ENCODE data around the gene SEMA3A. TPM values are rescaled to one million over a fixed set of nuclear protein-coding genes. Genes with fewer than 3 reads are reported as not detected.

SEMA3A gene
- total RNA-seq, 1 donor from 2014 or later = 77.1 TPM

GRCh38 chr7:84181628-84182027 is 13.0 kb downstream of the SEMA3A start:
- peaks cover 15% of the 10 kb centered on the region for H3K4me1 Mint-ChIP-seq (ENCODE audit: unreplicated experiment)
- H3K27ac Mint-ChIP-seq = no peak overlapping the region
- H3K36me3 Mint-ChIP-seq = peaks cover 16% of the 10 kb centered on the region
- DNase-seq (ENCODE audit: extremely low spot score, unreplicated experiment) = no peak
- no peak overlapping the region for H3K4me3 Mint-ChIP-seq
- peaks cover 7% of the 10 kb centered on the region for H3K9me3 Mint-ChIP-seq
- TF ChIP-seq, protein P1, sequence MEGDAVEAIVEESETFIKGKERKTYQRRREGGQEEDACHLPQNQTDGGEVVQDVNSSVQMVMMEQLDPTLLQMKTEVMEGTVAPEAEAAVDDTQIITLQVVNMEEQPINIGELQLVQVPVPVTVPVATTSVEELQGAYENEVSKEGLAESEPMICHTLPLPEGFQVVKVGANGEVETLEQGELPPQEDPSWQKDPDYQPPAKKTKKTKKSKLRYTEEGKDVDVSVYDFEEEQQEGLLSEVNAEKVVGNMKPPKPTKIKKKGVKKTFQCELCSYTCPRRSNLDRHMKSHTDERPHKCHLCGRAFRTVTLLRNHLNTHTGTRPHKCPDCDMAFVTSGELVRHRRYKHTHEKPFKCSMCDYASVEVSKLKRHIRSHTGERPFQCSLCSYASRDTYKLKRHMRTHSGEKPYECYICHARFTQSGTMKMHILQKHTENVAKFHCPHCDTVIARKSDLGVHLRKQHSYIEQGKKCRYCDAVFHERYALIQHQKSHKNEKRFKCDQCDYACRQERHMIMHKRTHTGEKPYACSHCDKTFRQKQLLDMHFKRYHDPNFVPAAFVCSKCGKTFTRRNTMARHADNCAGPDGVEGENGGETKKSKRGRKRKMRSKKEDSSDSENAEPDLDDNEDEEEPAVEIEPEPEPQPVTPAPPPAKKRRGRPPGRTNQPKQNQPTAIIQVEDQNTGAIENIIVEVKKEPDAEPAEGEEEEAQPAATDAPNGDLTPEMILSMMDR (conservative IDR thresholded peaks at IDR 0.05) = no peak
- no peaks in the 10 kb centered on the region for H3K27me3 Mint-ChIP-seq

- H3K36me3 Mint-ChIP-seq = peaks cover 13% of the 10 kb centered on the region
- TF ChIP-seq, protein P1 (conservative IDR thresholded peaks at IDR 0.05) = no peak
- H3K4me3 Mint-ChIP-seq = no peak overlapping the region
- no peak overlapping the region for H3K27ac Mint-ChIP-seq
- H3K9me3 Mint-ChIP-seq = no peaks in the 10 kb centered on the region
- DNase-seq (ENCODE audit: extremely low spot score, unreplicated experiment) = no peak
- peaks cover 5% of the 10 kb centered on the region for H3K4me1 Mint-ChIP-seq (ENCODE audit: unreplicated experiment)
- no peaks in the 10 kb centered on the region for H3K27me3 Mint-ChIP-seq
These were observed 16.7 kb downstream of the SEMA3A start for GRCh38 chr7:84177758-84178412.

DNA sequence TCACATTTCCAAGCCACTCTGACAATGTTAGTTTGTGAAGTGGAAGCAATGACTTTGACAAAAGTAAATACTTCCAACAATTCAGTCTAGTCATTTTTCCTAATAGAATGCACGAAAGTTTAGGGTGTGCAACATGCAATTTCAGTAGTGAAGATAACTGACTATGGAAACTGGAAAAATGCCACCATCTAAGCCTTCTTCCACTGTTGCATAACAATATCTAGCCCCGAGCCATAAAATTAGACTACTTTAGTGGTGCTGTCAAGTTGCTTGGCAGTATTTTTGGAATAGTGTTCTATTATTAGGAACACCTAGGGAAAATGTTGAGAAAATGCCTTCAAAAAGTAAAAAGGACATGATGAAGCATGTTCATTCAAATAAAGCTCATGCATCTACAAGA is 17.9 kb downstream of the SEMA3A start:
- H3K4me3 Mint-ChIP-seq = no peak overlapping the region

DNA sequence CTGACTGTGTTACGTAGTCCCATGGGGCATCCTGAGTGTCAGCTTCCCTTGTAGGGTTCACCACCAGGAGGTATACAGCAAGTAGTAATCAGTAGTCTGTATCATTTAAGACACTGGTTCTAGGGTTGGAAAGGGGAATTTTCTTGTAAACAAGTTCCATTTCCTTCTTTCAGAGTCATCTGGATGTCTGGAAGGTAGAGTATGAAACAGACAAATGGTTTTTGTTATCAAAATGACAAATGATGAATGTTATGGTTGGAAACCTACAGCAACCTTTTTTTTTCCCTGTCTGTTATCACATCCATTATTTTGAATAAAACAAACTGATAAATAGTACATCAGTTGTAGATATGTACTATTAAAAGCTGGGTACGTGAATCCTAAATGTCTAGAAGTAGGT is 19.1 kb downstream of the SEMA3A start:
- H3K27me3 Mint-ChIP-seq = no peaks in the 10 kb centered on the region
- H3K27ac Mint-ChIP-seq = no peak overlapping the region
- H3K4me3 Mint-ChIP-seq = no peak overlapping the region
- no peak for DNase-seq (ENCODE audit: extremely low spot score, unreplicated experiment)
- TF ChIP-seq, protein P1 (conservative IDR thresholded peaks at IDR 0.05) = no peak
- H3K36me3 Mint-ChIP-seq = peaks cover 10% of the 10 kb centered on the region
- no peaks in the 10 kb centered on the region for H3K4me1 Mint-ChIP-seq (ENCODE audit: unreplicated experiment)
- no peaks in the 10 kb centered on the region for H3K9me3 Mint-ChIP-seq

More for the DNA sequence above, 17.9 kb downstream of the SEMA3A start:
- H3K27ac Mint-ChIP-seq = no peak overlapping the region
- no peak for DNase-seq (ENCODE audit: extremely low spot score, unreplicated experiment)
- no peaks in the 10 kb centered on the region for H3K4me1 Mint-ChIP-seq (ENCODE audit: unreplicated experiment)
- TF ChIP-seq, protein P1 (conservative IDR thresholded peaks at IDR 0.05) = no peak
- H3K27me3 Mint-ChIP-seq = no peaks in the 10 kb centered on the region
- no peaks in the 10 kb centered on the region for H3K9me3 Mint-ChIP-seq
- H3K36me3 Mint-ChIP-seq = peaks cover 10% of the 10 kb centered on the region

- TF ChIP-seq, protein P1 (conservative IDR thresholded peaks at IDR 0.05) = no peak
- no peaks in the 10 kb centered on the region for H3K27me3 Mint-ChIP-seq
- DNase-seq (ENCODE audit: extremely low spot score, unreplicated experiment) = no peak
- H3K4me1 Mint-ChIP-seq (ENCODE audit: unreplicated experiment) = no peaks in the 10 kb centered on the region
- peaks cover 6% of the 10 kb centered on the region for H3K36me3 Mint-ChIP-seq
- H3K4me3 Mint-ChIP-seq = no peak overlapping the region
- no peak overlapping the region for H3K27ac Mint-ChIP-seq
- no peaks in the 10 kb centered on the region for H3K9me3 Mint-ChIP-seq
These were observed 23.9 kb downstream of the SEMA3A start for GRCh38 chr7:84170646-84171045.

All from type B pancreatic cell (in vitro differentiated cells).